Midbrain (tissue), 1 donor: Measurements from ENCODE around the gene FES.
A peak's percentile ranks its signal among the peaks of the same experiment; 100 is the strongest.

Experiments used
- DNase-seq: peaks from one replicate; lab custom pipeline; 2025; lab: John Stamatoyannopoulos, UW

The FES gene

DNA sequence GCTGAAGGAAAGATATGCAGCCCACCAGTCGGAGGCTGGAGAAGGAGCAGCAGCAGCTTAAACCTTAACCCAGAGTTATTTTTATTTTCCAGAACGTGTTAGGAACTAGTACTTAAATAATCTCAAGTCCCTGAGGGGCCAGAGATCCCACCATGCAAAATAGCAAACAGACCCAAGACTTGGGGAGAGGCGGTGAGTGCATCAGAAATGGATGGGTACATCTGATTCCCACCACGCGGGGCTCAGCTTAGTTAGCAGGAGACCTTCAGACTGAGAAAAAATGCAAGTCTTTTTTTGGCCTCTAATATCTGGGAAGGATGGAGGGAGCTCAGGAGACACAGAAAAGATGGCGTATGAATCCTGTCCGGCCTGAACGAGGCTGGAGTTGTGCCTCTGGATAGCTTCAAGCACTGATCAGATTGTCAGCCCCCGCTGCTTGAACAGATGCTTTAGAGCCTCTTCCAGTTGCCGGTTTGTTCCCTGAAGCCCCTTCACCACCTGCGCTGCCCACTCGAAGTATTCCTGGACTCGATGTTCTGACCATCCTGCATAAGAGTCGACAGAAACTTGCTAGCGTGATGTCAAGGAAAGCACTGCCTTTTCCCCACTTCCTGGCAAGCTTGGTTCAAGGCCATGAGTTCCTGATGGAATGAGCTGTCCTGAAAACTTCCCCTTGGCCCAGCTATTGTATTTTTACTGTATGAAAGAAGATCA lies 46.7 kb downstream of the FES start:
- no peak for DNase-seq

DNA sequence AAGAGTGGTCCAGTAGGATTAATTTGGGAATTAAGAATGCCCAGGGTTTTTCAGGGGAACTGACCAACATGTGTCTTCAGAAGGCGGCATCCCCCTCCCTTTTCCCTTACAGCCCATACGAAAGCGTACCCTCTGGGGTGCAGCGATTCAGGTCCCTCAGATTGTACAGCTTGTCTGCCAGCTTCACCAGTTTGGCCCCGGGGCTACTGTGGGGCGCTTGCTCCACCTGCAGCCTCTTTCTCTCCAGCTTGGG lies 47.2 kb downstream of the FES start:
- DNase-seq = peak; percentile 7

DNA sequence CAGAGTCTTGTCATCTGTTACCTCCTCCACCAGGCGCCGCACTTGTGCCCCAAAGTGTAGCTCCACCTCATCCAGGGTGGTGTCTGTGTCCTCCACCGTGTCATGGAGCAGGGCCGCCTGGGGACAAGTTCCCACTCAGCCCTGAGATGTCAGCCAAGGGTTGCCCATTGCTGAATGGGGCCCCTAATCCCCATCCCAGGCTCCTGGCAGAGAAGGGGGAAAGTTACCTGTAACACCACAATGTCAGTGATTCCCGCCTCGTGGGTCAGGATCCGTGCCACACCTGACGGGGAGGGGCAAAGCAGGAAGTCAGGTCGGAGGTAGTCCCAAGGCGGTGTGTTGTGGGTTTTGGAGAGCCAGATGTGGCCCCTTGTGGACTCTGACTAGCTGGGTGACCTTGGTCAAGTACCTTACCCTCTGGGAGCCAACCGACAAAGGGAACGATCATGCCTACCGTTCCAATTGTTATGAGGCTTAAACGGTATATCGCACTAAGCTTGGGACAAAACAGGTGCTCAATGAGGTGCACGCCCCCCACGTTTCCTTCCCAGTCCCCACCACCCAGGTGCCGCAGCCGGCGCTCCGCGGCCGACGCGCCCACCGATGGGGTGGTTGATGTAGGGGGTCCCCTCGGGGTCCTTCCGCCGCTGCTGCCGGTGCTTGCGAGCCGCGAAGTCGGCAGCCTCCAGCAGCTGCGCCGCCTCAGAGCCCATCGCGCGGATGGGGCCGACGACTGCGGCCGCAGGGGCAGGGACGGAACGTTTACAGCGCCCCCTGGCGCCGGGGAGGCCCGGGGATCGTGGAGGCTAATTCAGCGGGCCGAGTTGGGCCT lies 47.7 kb downstream of the FES start, which contains the start of gene HDDC3:
TSS of gene HDDC3 (minus strand) at position 722 of the 832 bp plus-strand sequence. CDS start at position 713, 9 bp downstream.
- DNase-seq = peak; percentile 91

DNA sequence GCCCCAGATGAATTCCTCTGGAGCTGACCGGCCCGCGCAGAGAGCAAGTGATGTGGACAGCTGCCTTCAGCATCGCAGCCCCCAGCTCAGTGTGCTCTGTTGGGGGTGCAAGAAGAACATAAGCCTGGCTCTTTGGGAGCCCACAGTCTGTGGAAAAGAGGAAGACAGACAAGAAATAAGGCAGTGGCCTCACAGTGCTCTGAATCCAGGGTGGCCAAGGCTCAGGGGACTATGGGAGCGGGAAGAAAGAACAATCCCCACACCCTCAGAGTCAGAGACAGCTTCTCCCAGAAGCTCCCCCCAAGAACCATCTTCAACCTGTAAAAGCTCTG lies 48.3 kb downstream of the FES start:
- DNase-seq = no peak

DNA sequence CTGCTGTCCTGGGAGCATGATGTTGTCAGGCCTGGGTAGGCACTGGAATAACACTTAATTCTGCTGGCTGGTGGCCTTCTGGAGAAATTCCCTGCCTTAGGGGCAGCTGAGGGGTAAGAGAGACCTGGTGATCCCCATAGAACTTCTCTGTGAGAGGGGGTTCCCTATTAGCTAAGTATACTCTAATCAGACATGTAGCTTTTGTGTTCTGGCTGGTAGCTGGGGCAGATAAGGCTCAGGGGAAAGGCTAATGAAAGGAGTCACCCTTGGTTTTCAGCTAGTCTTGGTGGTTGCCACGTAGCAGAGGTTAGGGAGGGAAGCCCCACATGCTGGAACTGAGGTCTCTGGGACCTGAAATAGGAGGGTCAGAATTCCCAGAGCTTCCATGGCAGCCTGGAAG lies 49.0 kb downstream of the FES start:
- DNase-seq = no peak

DNA sequence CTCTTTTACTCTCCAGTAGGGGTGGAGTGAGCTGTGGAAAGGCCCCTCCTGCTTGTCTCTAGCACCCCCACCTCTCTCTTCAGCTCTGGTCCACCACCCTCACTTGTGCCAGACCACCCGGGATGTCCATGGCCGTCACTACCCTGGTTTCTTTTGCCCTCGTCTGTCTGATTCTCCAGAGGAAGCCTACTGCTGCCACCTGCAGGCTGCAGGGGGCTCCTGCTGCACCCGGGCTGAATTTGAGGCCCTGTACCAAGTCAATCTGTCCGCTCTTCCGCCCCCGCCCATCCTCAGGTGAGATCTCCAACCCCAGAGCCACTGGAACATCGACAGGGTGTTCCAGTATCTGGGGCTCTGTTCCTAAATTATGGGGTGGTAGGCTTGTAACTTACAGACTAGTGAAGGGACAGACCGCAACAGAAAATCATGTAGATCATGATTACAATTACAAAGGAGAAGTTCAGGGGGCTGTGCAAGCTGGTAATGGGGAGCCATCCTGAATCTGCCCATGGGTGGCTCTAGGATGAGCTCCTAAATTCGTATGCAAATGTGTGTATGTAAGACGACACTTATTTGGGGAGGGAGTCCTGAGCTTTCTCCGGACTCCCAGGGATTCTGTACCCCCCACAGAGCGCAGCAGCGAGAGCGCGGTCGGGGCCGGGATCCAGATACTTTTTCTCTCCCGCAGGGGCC lies 50.1 kb downstream of the FES start:
- DNase-seq = peak; percentile 85

DNA sequence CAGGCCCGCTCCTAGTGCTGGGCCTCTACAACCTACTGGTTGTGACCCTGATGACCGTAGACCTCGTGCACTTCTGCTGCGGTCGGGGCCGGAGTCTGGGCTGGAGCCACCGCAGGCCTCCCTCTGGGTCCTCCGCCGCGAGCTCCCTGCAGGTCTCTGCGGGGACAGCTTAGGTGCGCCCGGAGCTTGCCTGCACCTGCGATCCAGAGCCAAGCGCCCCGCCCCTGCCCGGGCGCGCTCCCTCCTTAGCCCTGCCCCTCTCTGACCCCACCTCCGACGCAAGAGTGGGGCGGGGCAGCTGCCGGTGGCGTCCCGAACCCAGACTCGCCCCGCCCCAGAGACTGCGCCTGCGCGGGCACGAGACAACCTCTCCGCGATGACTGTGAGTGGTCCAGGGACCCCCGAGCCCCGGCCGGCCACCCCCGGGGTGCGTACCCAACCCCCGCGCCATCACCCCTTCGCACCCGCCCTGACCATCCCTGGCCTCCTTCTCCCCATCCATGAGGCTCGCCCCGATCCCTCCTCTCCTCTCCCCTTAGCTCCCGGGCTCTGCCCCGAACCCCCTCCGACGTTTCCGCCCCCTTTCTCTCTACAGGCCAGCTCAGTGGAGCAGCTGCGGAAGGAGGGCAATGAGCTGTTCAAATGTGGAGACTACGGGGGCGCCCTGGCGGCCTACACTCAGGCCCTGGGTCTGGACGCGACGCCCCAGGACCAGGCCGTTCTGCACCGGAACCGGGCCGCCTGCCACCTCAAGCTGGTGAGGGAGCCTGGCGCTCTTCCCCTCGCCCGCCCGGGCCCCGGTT lies 50.8 kb downstream of the FES start, which contains the start of gene UNC45A:
TSS of gene UNC45A (plus strand) at position 337 of the 803 bp plus-strand sequence. CDS start at position 377, 40 bp downstream.
- DNase-seq = peak; percentile 91

DNA sequence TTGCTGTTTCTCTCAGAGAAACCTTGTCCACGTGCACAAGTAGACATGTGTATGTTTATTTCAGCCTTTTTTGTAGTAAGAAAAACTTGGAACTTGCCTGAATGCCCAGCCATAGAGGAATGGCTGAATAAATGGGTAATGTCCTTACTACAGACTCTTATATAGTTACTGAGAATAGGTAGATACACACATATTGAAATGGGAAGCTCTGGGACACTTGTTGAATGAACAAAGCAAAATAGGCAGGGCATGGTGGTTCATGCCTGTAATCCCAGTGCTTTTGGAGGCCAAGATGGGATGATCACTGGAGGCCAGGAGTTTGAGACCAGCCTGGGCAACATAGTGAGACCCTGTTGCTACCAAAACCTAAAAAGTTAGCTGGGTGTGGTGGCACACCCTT lies 52.5 kb downstream of the FES start:
- no peak for DNase-seq

DNA sequence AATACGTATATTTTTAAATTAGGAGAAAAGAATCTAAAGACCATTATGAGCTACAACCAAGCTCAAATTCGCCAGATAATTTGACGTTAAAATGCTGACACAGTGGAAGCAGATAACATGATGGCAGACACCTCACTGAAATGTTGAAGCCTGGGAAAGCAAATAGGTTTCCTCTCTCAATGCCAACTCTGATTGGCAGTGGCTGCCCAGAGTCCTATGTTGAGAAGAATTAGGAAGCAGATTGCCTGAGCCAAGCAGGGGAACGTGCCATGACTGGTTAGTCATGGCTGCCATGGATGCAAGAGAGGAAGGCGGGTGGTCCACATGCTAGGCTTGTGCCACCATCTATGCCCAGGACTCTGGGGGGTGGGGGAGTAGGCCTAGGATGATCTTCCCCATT lies 54.0 kb downstream of the FES start:
- DNase-seq = no peak

DNA sequence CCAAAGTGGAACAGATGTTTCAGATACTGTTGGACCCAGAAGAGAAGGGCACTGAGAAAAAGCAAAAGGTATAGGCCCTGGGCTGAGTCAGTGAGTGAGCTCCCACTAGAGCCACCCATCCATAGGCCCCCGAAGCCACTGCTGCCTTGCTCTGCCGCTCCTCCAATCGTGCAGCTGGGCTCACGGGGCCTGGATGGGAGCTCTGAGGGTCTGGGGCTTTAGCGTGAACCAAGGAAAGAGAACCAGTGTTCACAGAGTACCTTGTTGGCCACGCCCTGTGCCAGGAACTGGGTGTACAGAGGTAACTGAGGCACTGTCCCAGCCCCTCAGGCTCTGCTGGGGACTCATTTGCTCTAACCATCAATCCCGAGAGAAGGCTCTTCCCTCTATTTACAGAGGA lies 55.5 kb downstream of the FES start:
- no peak for DNase-seq

DNA sequence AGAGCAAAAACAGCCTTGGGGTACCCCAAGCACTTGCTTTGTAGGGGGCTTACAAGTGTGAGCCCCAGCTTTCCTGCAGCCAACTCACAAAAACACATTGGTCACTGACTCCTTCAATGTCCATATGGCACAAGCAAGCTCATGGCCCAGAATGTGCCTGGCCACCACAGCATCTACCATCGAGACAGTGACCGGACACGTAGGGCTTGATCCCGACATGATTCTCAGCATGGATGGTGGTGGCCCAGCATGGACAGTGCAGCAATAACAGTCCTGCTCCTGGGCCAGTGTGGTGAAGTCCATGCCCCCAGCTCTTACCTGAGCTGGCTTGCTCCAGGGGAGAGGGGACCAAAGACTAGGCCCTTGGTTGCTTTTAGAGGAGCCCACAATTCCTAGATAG lies 56.7 kb downstream of the FES start:
- DNase-seq = no peak

DNA sequence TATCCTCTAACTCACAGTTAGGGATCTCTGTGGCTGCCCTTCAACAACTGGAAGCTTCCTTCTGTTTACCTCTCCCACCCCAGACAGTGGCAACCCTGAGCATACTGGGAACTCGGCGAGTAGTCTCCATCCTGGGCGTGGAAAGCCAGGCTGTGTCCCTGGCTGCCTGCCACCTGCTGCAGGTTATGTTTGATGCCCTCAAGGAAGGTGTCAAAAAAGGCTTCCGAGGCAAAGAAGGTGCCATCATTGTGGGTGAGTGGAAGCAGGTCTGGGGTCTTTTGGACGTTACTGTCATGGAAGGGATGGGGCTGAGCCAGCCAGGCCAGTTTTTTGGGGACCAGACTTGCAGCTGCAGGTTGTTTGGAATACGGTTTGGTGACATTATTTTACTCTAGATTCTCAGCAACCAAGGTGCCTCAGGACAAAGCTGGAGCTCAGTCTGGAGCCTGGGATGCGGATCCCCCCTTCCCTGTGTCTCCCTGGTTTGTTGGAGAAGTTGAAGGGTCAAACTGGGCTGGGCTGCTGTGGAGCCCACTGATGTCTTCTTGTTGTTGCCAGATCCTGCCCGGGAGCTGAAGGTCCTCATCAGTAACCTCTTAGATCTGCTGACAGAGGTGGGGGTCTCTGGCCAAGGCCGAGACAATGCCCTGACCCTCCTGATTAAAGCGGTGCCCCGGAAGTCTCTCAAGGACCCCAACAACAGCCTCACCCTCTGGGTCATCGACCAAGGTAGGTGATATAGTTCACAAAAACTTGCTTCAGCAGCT lies 58.2 kb downstream of the FES start:
- no peak for DNase-seq

DNA sequence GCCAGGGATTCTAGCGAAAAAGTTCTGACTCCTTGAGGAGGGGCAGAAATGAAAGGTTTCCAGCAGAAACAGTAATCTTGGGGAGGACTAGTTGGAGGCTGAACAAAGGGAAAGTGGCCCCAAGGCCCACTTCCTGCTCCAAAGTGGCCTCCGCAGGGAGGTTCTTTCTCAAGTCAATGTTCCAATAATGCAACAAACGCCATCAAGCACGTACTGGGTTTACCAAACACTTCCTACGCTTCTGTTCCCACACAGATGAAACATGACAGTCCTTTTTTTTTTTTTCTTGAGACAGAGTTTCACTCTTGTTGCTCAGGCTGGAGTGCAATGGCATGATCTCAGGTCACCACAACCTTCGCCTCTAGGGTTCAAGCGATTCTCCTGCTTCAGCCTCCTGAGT lies 60.8 kb downstream of the FES start:
- no peak for DNase-seq
